ENCODE measurements around the gene ACAP1. TPM values are rescaled to one million over a fixed set of nuclear protein-coding genes. Genes with fewer than 3 reads are reported as not detected.

Gene ACAP1
- total and polyA plus RNA-seq, 2 experiments from 2014 or later: 10.2 TPM; not detected in 1

- no peak overlapping the region for H2AFZ ChIP-seq
- DNase-seq (ENCODE audit: low spot score): no peak
These were observed 10.7 kb downstream of the ACAP1 start for GRCh38 chr17:7346761-7347614.

GRCh38 chr17:7347630-7348477, 11.5 kb downstream of the ACAP1 start:
- Histone ChIP-seq H3K27me3 (no peaks in the 10 kb centered on the region), H3K9me2 (replicated peaks; ENCODE audit: insufficient read depth) (no peaks in the 10 kb centered on the region), H3K27ac (peak overlapping the region; percentile 44), H3K4me3 (no peak overlapping the region), H3K79me2 (peaks cover 8% of the 10 kb centered on the region), H4K20me1 (ENCODE audit: insufficient read depth, poor library complexity, severe bottlenecking) (peaks cover 5% of the 10 kb centered on the region), H3K4me1 (ENCODE audit: insufficient read depth) (peaks cover 16% of the 10 kb centered on the region), H3K36me3 (replicated peaks; ENCODE audit: insufficient read depth, low read depth) (no peaks in the 10 kb centered on the region), H3K4me2 (no peak overlapping the region), H2AFZ (no peak overlapping the region), H3K9me3 (ENCODE audit: low read depth) (no peaks in the 10 kb centered on the region)
- no peak for DNase-seq (ENCODE audit: low spot score)
- WGBS (ENCODE audit: low lambda C conversion rate, missing lambda C conversion rate): 86% methylated on average over 19 of the region's 19 CpGs
- TF ChIP-seq EZH2 (IDR thresholded peaks at IDR 0.05; ENCODE audit: borderline replicate concordance) (no peak), EZH2phosphoT487 (IDR thresholded peaks at IDR 0.05; ENCODE audit: low read depth, severe bottlenecking, unreplicated experiment) (no peak), CTCF (IDR thresholded peaks at IDR 0.05; ENCODE audit: poor library complexity) (no peak)

More at GRCh38 chr17:7346761-7347614, 10.7 kb downstream of the ACAP1 start:
- H3K36me3 ChIP-seq (replicated peaks; ENCODE audit: insufficient read depth, low read depth): no peaks in the 10 kb centered on the region
- H3K27me3 ChIP-seq: no peaks in the 10 kb centered on the region
- no peak overlapping the region for H3K27ac ChIP-seq
- H3K9me3 ChIP-seq (ENCODE audit: low read depth): no peaks in the 10 kb centered on the region
- TF ChIP-seq EZH2phosphoT487 (IDR thresholded peaks at IDR 0.05; ENCODE audit: low read depth, severe bottlenecking, unreplicated experiment) (no peak), CTCF (IDR thresholded peaks at IDR 0.05; ENCODE audit: poor library complexity) (no peak), EZH2 (IDR thresholded peaks at IDR 0.05; ENCODE audit: borderline replicate concordance) (no peak)
- H3K79me2 ChIP-seq: no peaks in the 10 kb centered on the region
- peaks cover 12% of the 10 kb centered on the region for H3K4me1 ChIP-seq (ENCODE audit: insufficient read depth)
- no peaks in the 10 kb centered on the region for H3K9me2 ChIP-seq (replicated peaks; ENCODE audit: insufficient read depth)
- 92% methylated on average over 18 of the region's 18 CpGs for WGBS (ENCODE audit: low lambda C conversion rate, missing lambda C conversion rate)
- H3K4me2 ChIP-seq: no peak overlapping the region
- H3K4me3 ChIP-seq: no peak overlapping the region
- peaks cover 5% of the 10 kb centered on the region for H4K20me1 ChIP-seq (ENCODE audit: insufficient read depth, poor library complexity, severe bottlenecking)

- WGBS (ENCODE audit: low lambda C conversion rate, missing lambda C conversion rate): 89% methylated on average over 18 of the region's 19 CpGs
- H3K36me3 ChIP-seq (replicated peaks; ENCODE audit: insufficient read depth, low read depth): no peaks in the 10 kb centered on the region
- peak; percentile 8 for DNase-seq (ENCODE audit: low spot score)
- H3K4me1 ChIP-seq (ENCODE audit: insufficient read depth): peaks cover 23% of the 10 kb centered on the region
- no peak overlapping the region for H3K4me3 ChIP-seq
- no peak overlapping the region for H2AFZ ChIP-seq
- H3K27me3 ChIP-seq: no peaks in the 10 kb centered on the region
- H3K27ac ChIP-seq: peak overlapping the region; percentile 96
- H3K79me2 ChIP-seq: peaks cover 16% of the 10 kb centered on the region
- H4K20me1 ChIP-seq (ENCODE audit: insufficient read depth, poor library complexity, severe bottlenecking): peaks cover 5% of the 10 kb centered on the region
- no peaks in the 10 kb centered on the region for H3K9me2 ChIP-seq (replicated peaks; ENCODE audit: insufficient read depth)
- peak overlapping the region; percentile 94 for H3K4me2 ChIP-seq
- H3K9me3 ChIP-seq (ENCODE audit: low read depth): no peaks in the 10 kb centered on the region
- no peak for TF ChIP-seq EZH2 (IDR thresholded peaks at IDR 0.05; ENCODE audit: borderline replicate concordance)
- TF ChIP-seq CTCF (IDR thresholded peaks at IDR 0.05; ENCODE audit: poor library complexity): no peak
- no peak for TF ChIP-seq EZH2phosphoT487 (IDR thresholded peaks at IDR 0.05; ENCODE audit: low read depth, severe bottlenecking, unreplicated experiment)
These were observed 12.3 kb downstream of the ACAP1 start for GRCh38 chr17:7348478-7349242.
